Astrocyte (in vitro differentiated cells and primary cell): ENCODE results near the gene CAMK1G. TPM values are rescaled to one million over a fixed set of nuclear protein-coding genes. Genes with fewer than 3 reads are reported as not detected.

Experiments used
- DNase-seq: peaks from one replicate; pipeline ENCODE4 v3.0.0-alpha.2; 2010; ENCODE audit warnings: low read depth
- FAIRE-seq: peaks from 2 replicates; lab custom pipeline; 2011; peaks lifted over from hg19 to GRCh38; lab: Jason Lieb, UNC
- H2AFZ ChIP-seq: 2 replicates; pipeline ENCODE4 v1.6.0; 2012; ENCODE audit warnings: low read depth, low read length, inconsistent platforms
- H3K27ac ChIP-seq: 2 replicates; pipeline ENCODE4 v1.5.1; 2011; ENCODE audit warnings: low read depth, low read length, inconsistent platforms
- H3K27me3 ChIP-seq: 2 replicates; pipeline ENCODE4 v1.6.0; 2011; ENCODE audit warnings: low read length, inconsistent platforms; ENCODE audit not compliant: insufficient read depth
- H3K36me3 ChIP-seq: 2 replicates; pipeline ENCODE4 v1.5.1; 2011; ENCODE audit warnings: low read length, inconsistent platforms; ENCODE audit not compliant: insufficient read depth
- H3K4me1 ChIP-seq: 2 replicates; pipeline ENCODE4 v1.5.1; 2011; ENCODE audit warnings: low read length, inconsistent platforms; ENCODE audit not compliant: insufficient read depth
- H3K4me2 ChIP-seq: 2 replicates; pipeline ENCODE4 v1.6.0; 2012; ENCODE audit warnings: low read length, inconsistent platforms
- H3K4me3 ChIP-seq: 2 replicates; pipeline ENCODE4 v1.5.1; 2011; ENCODE audit warnings: low read depth, mild to moderate bottlenecking, low read length, inconsistent platforms; ENCODE audit not compliant: insufficient read depth
- H3K79me2 ChIP-seq: 2 replicates; pipeline ENCODE4 v1.6.0; 2012; ENCODE audit warnings: mild to moderate bottlenecking, low read length, inconsistent platforms; ENCODE audit not compliant: insufficient read depth
- H3K9ac ChIP-seq: 2 replicates; pipeline ENCODE4 v1.6.0; 2012; ENCODE audit warnings: mild to moderate bottlenecking, low read length, inconsistent platforms
- H3K9me3 ChIP-seq: 2 replicates; pipeline ENCODE4 v1.5.1; 2012; ENCODE audit warnings: low read depth, mild to moderate bottlenecking, low read length, inconsistent platforms; ENCODE audit not compliant: insufficient read depth
- H4K20me1 ChIP-seq: 2 replicates; pipeline ENCODE4 v1.6.0; 2012; ENCODE audit warnings: low read length, inconsistent platforms; ENCODE audit not compliant: insufficient read depth
- H3K27ac Mint-ChIP-seq: one replicate; pipeline ENCODE4 v1.8.0; 2021; ENCODE audit warnings: mild to moderate bottlenecking, mixed read lengths; ENCODE audit not compliant: unreplicated experiment
- H3K27me3 Mint-ChIP-seq: one replicate; pipeline ENCODE4 v1.8.0; 2021; ENCODE audit warnings: low read depth, mixed read lengths; ENCODE audit not compliant: unreplicated experiment
- H3K36me3 Mint-ChIP-seq: one replicate; pipeline ENCODE4 v1.8.0; 2021; ENCODE audit warnings: low read depth, mixed read lengths; ENCODE audit not compliant: unreplicated experiment
- H3K4me1 Mint-ChIP-seq: one replicate; pipeline ENCODE4 v1.8.0; 2021; ENCODE audit warnings: low read depth, mixed read lengths; ENCODE audit not compliant: unreplicated experiment
- H3K4me3 Mint-ChIP-seq: one replicate; pipeline ENCODE4 v1.8.0; 2021; ENCODE audit warnings: mild to moderate bottlenecking, moderate library complexity, mixed read lengths; ENCODE audit not compliant: unreplicated experiment
- H3K9me3 Mint-ChIP-seq: one replicate; pipeline ENCODE4 v1.8.0; 2021; ENCODE audit warnings: mild to moderate bottlenecking, mixed read lengths; ENCODE audit not compliant: unreplicated experiment
- EZH2 ChIP-seq: IDR thresholded peaks from 2 replicates; pipeline ENCODE4 v1.6.1; 2012; ENCODE audit warnings: mild to moderate bottlenecking, low read length, inconsistent platforms; ENCODE audit not compliant: insufficient read depth
- total RNA-seq: library from RNA; stranded (reverse); gene quantifications from 2 replicates; pipeline ENCODE4 v1.2.1, GENCODE V29; 2021
- TF ChIP-seq, protein P1 (sequence below): IDR thresholded peaks from 2 replicates; pipeline ENCODE4 v1.5.1; 2011; ENCODE audit warnings: low read depth, mild to moderate bottlenecking, inconsistent platforms, low read length, moderate library complexity; ENCODE audit not compliant: insufficient read depth

Gene CAMK1G
- total RNA-seq, 1 donor from 2014 or later = 0.45 TPM

DNA sequence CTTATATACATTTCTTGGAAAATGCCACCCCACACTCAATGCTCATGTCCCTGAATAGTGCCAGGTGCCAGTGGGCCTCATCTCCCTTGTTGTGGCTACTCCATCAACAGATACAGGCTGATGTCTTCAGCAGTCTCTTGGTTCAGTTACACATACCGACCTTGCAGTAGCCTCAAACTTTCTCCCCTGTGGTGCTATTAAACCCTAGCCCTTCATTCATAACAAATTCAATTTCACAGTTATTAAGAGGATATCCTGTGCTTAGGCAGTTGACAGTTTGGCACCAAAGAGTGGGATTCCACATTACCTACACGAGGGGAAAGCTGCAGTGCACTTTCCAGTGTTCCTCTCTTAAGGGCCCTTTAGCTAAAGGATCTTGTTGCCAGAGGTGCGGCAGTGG is 35.9 kb upstream of the CAMK1G start:
- Histone ChIP-seq H3K36me3 (no peaks in the 10 kb centered on the region), H3K4me2 (no peak overlapping the region), H3K4me1 (peaks cover 2% of the 10 kb centered on the region), H2AFZ (no peak overlapping the region), H3K9ac (no peak overlapping the region), H3K79me2 (no peaks in the 10 kb centered on the region), H3K27ac (no peak overlapping the region), H4K20me1 (no peaks in the 10 kb centered on the region), H3K4me3 (no peak overlapping the region), H3K27me3 (peaks cover 23% of the 10 kb centered on the region), H3K9me3 (no peaks in the 10 kb centered on the region)
- Mint-ChIP-seq H3K4me1 (peaks cover 12% of the 10 kb centered on the region), H3K4me3 (no peak overlapping the region), H3K27ac (no peak overlapping the region), H3K27me3 (peaks cover 25% of the 10 kb centered on the region), H3K36me3 (no peaks in the 10 kb centered on the region), H3K9me3 (no peaks in the 10 kb centered on the region)
- FAIRE-seq (no peak), DNase-seq (no peak)
- TF ChIP-seq, protein P1, sequence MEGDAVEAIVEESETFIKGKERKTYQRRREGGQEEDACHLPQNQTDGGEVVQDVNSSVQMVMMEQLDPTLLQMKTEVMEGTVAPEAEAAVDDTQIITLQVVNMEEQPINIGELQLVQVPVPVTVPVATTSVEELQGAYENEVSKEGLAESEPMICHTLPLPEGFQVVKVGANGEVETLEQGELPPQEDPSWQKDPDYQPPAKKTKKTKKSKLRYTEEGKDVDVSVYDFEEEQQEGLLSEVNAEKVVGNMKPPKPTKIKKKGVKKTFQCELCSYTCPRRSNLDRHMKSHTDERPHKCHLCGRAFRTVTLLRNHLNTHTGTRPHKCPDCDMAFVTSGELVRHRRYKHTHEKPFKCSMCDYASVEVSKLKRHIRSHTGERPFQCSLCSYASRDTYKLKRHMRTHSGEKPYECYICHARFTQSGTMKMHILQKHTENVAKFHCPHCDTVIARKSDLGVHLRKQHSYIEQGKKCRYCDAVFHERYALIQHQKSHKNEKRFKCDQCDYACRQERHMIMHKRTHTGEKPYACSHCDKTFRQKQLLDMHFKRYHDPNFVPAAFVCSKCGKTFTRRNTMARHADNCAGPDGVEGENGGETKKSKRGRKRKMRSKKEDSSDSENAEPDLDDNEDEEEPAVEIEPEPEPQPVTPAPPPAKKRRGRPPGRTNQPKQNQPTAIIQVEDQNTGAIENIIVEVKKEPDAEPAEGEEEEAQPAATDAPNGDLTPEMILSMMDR = no peak
- no peak for TF ChIP-seq EZH2

DNA sequence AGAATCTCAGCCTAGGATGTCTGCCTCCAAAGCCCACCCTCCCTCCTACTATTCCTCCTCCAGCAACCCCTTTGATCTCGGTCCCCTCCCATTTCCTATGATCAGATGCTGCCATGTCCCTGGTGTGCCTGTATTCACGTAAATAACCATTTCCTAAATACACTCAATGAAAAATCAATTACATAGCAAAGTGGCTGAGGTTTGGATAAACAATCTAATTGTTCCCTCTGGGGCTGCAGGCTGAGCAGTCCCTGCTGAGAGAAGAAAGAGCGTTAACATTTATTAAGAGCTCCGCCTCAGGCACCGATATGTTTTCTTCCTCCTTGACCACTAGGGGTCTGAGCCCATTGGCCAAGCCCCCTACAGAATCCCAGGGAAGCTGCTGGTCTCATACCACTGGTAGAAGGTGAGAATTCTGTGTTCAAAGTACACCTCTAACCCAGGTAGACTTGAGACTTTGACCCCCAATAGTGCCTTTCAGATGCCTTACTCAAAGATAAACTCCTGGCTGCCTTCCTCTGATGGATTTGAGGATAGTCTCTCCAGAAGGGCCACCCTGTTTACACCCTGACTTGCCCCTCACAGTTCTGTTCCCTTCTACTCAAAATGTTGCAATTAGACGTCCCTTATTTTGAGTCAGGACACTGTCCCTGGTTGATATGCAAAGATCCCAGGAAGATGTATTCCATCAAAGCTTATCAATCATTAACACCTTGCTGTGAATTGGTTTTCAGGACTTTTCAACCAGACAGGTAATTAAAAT is 33.9 kb upstream of the CAMK1G start:
- no peak for TF ChIP-seq EZH2
- TF ChIP-seq, protein P1 = peak; percentile 6
- Histone ChIP-seq H3K4me1 (no peaks in the 10 kb centered on the region), H3K27me3 (peaks cover 23% of the 10 kb centered on the region), H3K4me3 (no peak overlapping the region), H3K79me2 (no peaks in the 10 kb centered on the region), H3K36me3 (no peaks in the 10 kb centered on the region), H3K9me3 (no peaks in the 10 kb centered on the region), H2AFZ (no peak overlapping the region), H3K27ac (no peak overlapping the region), H3K4me2 (no peak overlapping the region), H4K20me1 (no peaks in the 10 kb centered on the region), H3K9ac (no peak overlapping the region)
- H3K36me3 Mint-ChIP-seq = no peaks in the 10 kb centered on the region
- H3K27ac Mint-ChIP-seq = no peak overlapping the region
- FAIRE-seq (no peak), DNase-seq (no peak)
- H3K9me3 Mint-ChIP-seq = no peaks in the 10 kb centered on the region
- H3K4me3 Mint-ChIP-seq = no peak overlapping the region
- H3K27me3 Mint-ChIP-seq = peaks cover 21% of the 10 kb centered on the region
- peaks cover 9% of the 10 kb centered on the region for H3K4me1 Mint-ChIP-seq

DNA sequence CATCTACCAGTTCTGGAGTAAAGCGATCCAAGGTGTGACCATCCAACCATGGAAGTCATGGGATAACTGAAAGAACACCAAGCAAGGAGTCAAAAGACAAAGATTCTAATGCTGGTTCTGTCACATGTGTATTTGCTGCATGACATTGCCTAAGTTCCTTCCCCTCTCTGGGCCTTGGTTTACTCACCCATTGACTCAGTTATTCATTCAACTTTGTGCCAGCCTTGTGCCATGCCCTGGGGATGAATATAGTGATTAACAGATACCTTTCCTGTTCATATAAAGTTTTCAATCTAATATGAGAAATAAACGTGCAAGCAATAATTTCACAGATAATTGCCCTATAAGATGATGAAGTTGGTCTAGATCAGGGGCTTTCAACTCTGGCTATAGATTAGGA is 33.0 kb upstream of the CAMK1G start:
- no peak overlapping the region for H3K4me3 ChIP-seq
- H3K4me3 Mint-ChIP-seq = no peak overlapping the region
- no peaks in the 10 kb centered on the region for H3K4me1 ChIP-seq
- FAIRE-seq = no peak
- no peak overlapping the region for H3K4me2 ChIP-seq
- no peaks in the 10 kb centered on the region for H3K9me3 Mint-ChIP-seq
- H3K27ac ChIP-seq = no peak overlapping the region
- peaks cover 9% of the 10 kb centered on the region for H3K4me1 Mint-ChIP-seq
- H3K27me3 ChIP-seq = peaks cover 23% of the 10 kb centered on the region
- no peaks in the 10 kb centered on the region for H3K36me3 ChIP-seq
- peaks cover 16% of the 10 kb centered on the region for H3K27me3 Mint-ChIP-seq
- H3K79me2 ChIP-seq = no peaks in the 10 kb centered on the region
- TF ChIP-seq, protein P1 = no peak
- TF ChIP-seq EZH2 = no peak
- no peaks in the 10 kb centered on the region for H4K20me1 ChIP-seq
- no peak overlapping the region for H3K9ac ChIP-seq
- no peak for DNase-seq
- no peaks in the 10 kb centered on the region for H3K9me3 ChIP-seq
- H2AFZ ChIP-seq = no peak overlapping the region
- no peaks in the 10 kb centered on the region for H3K36me3 Mint-ChIP-seq
- H3K27ac Mint-ChIP-seq = no peak overlapping the region
